ENCODE measurements around the gene ATXN2.
A peak's percentile ranks its signal among the peaks of the same experiment; 100 is the strongest.

The ATXN2 gene

GRCh38 chr12:111440631-111441030, 158.5 kb downstream of the ATXN2 start:
- Mint-ChIP-seq H3K27ac (no peak overlapping the region), H3K4me3 (no peak overlapping the region), H3K4me1 (ENCODE audit: low read depth) (peaks cover 63% of the 10 kb centered on the region), H3K36me3 (ENCODE audit: low read depth) (peaks cover 37% of the 10 kb centered on the region), H3K9me3 (no peaks in the 10 kb centered on the region), H3K27me3 (ENCODE audit: low read depth) (peaks cover 4% of the 10 kb centered on the region)

- H3K27ac Mint-ChIP-seq: peak overlapping the region; percentile 11
- H3K36me3 Mint-ChIP-seq (ENCODE audit: low read depth): peaks cover 38% of the 10 kb centered on the region
- H3K4me3 Mint-ChIP-seq: no peak overlapping the region
Observed at GRCh38 chr12:111440152-111440551, 159.0 kb downstream of the ATXN2 start.

DNA sequence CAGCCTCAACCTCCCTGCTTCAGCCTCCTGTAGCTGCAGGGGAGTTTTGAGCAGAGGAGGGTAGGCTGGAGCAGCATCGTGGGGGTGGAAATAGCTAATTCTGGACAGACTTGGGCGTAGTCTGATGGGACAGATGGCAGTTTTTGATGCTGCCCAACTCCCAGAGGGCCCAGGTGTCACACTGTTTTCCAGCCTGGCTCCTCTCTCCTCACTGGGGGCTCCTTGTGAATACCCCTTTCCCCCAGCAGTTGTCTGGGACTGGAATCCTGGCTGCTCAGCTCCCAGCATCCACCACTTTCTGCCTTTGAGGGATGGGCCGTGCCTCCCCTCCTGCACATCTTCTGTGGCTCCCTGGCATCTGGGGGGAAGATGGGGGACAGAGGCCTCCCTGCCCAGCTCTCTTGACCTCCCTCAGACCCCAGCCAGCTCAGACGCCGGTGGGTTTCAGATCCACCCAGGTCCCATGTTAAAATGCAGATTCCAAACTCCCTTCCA, 159.4 kb downstream of the ATXN2 start:
- Mint-ChIP-seq H3K4me3 (no peak overlapping the region), H3K4me1 (ENCODE audit: low read depth) (peaks cover 67% of the 10 kb centered on the region), H3K36me3 (ENCODE audit: low read depth) (peaks cover 34% of the 10 kb centered on the region), H3K27ac (peak overlapping the region; percentile 11), H3K9me3 (no peaks in the 10 kb centered on the region), H3K27me3 (ENCODE audit: low read depth) (peaks cover 4% of the 10 kb centered on the region)

More at GRCh38 chr12:111440152-111440551, 159.0 kb downstream of the ATXN2 start:
- H3K27me3 Mint-ChIP-seq (ENCODE audit: low read depth): peaks cover 4% of the 10 kb centered on the region
- no peaks in the 10 kb centered on the region for H3K9me3 Mint-ChIP-seq
- H3K4me1 Mint-ChIP-seq (ENCODE audit: low read depth): peaks cover 67% of the 10 kb centered on the region

DNA sequence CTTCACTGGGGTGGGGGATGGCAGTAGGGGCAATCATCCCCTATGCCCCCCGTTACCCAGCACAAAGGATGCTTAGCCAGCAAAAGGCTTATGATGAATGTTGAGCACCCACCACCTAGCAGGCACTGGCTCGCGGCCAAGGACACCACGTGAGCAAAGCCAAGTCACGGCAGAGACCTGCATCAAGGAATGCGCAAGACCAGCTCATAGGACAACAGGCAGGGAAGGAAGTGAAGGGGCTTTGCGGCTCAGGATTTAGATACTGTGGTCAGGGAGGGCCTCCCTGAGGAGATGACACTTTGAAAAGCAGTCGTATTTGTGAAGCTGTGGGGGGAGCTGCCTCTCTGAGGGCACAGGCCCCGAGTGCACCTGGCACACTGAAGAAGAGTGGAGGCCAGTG, 160.6 kb downstream of the ATXN2 start:
- H3K9me3 Mint-ChIP-seq: no peaks in the 10 kb centered on the region
- peaks cover 4% of the 10 kb centered on the region for H3K27me3 Mint-ChIP-seq (ENCODE audit: low read depth)
- peaks cover 38% of the 10 kb centered on the region for H3K36me3 Mint-ChIP-seq (ENCODE audit: low read depth)
- H3K4me3 Mint-ChIP-seq: no peak overlapping the region
- H3K4me1 Mint-ChIP-seq (ENCODE audit: low read depth): peaks cover 65% of the 10 kb centered on the region
- peak overlapping the region; percentile 81 for H3K27ac Mint-ChIP-seq

GRCh38 chr12:111437816-111438454, 161.2 kb downstream of the ATXN2 start:
- peaks cover 4% of the 10 kb centered on the region for H3K27me3 Mint-ChIP-seq (ENCODE audit: low read depth)
- H3K4me3 Mint-ChIP-seq: no peak overlapping the region
- H3K36me3 Mint-ChIP-seq (ENCODE audit: low read depth): peaks cover 36% of the 10 kb centered on the region
- H3K4me1 Mint-ChIP-seq (ENCODE audit: low read depth): peaks cover 64% of the 10 kb centered on the region
- H3K27ac Mint-ChIP-seq: peak overlapping the region; percentile 26
- H3K9me3 Mint-ChIP-seq: no peaks in the 10 kb centered on the region

DNA sequence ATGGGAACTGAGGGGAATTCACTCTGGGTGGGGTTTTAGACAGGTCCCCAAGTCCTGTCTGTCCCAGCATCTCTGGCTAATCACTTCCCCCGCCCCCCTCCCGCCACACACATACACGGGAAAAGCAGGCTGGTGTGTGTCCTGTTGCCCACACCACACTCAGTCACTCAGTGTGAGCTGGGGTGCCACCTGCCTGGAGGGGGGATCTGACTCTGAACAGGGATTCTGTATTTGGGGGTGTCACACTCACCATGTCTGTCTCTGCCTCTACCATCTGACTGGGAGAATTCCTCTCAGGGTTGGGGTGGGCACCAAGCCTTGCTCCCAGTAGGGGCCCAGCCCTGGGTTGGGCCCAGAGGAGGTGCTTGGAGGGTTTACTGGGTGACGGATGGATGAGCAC, 162.3 kb downstream of the ATXN2 start:
- Mint-ChIP-seq H3K4me3 (peak overlapping the region; percentile 18), H3K36me3 (ENCODE audit: low read depth) (peaks cover 36% of the 10 kb centered on the region), H3K9me3 (no peaks in the 10 kb centered on the region), H3K27ac (peak overlapping the region; percentile 57), H3K4me1 (ENCODE audit: low read depth) (peaks cover 70% of the 10 kb centered on the region), H3K27me3 (ENCODE audit: low read depth) (peaks cover 4% of the 10 kb centered on the region)

- Mint-ChIP-seq H3K9me3 (no peaks in the 10 kb centered on the region), H3K27me3 (ENCODE audit: low read depth) (peaks cover 4% of the 10 kb centered on the region), H3K27ac (peak overlapping the region; percentile 43), H3K4me1 (ENCODE audit: low read depth) (peaks cover 72% of the 10 kb centered on the region), H3K36me3 (ENCODE audit: low read depth) (peaks cover 35% of the 10 kb centered on the region), H3K4me3 (peak overlapping the region; percentile 18)
Observed at GRCh38 chr12:111436266-111436665, 162.8 kb downstream of the ATXN2 start.

DNA sequence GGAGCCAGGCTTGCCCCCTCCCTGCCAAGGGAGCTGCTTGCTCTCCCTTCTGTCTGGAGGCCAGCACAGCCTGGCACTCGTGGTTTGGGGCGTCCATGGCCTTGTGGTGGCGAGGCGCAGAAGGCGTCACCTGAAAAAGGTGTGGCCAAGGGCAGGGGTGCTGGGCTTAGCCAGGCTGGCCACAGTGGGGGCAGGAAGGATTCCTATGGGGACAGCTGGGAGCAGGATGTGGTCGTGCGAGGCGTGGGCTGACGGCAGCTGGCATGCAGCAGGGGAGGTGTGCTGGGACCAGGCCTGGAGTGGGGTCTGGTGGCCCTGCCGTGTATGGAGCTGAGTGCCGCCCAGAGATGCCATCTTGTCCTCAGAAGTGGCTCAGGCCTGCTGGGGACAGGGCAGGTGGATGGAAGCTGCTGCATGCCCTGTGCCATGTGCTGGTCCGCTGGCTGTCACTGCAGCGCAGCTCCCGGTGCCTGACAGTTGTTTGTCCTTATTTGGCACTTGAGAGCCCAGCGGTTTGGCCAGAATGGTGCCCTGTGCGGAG, 163.4 kb downstream of the ATXN2 start:
- Mint-ChIP-seq H3K4me3 (peak overlapping the region; percentile 74), H3K9me3 (no peaks in the 10 kb centered on the region), H3K36me3 (ENCODE audit: low read depth) (peaks cover 37% of the 10 kb centered on the region), H3K27ac (peak overlapping the region; percentile 97), H3K27me3 (ENCODE audit: low read depth) (peaks cover 4% of the 10 kb centered on the region), H3K4me1 (ENCODE audit: low read depth) (peaks cover 70% of the 10 kb centered on the region)

DNA sequence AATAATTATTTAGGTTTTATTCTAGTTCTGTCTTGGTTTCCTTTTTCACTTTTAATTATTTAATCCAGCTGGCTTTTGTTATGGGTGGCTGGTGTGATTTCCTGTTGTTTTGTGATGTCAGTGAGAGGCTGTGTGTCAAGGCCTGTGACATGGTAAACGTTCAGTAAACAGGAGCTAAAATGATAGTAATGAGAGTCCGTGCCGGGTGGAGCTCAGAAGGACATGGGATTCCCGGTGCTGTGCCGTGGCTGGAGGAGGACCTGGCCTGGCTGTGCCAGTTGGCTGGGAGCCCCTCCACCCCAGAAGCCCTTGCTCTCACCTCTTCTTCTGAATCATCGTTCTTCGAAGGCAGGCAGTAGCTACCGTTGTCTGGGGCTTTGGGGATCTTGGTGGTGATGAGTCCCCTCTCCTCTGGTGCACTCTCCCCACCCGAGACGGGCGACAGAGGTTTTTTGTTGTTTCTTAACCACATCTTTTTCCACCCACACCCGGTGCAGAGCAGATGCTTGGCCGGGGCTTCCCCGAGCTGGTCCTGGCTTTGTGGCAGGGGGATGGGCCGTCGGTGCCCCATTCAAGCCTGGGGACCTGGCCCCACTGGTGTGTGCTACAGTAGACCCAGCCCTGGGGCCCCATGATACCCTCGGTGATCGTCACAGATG, 164.3 kb downstream of the ATXN2 start:
- Mint-ChIP-seq H3K4me3 (peak overlapping the region; percentile 74), H3K9me3 (no peaks in the 10 kb centered on the region), H3K27ac (peak overlapping the region; percentile 97), H3K36me3 (ENCODE audit: low read depth) (peaks cover 31% of the 10 kb centered on the region), H3K27me3 (ENCODE audit: low read depth) (peaks cover 4% of the 10 kb centered on the region), H3K4me1 (ENCODE audit: low read depth) (peaks cover 72% of the 10 kb centered on the region)

GRCh38 chr12:111434049-111434448, 165.1 kb downstream of the ATXN2 start:
- Mint-ChIP-seq H3K36me3 (ENCODE audit: low read depth) (peaks cover 30% of the 10 kb centered on the region), H3K9me3 (no peaks in the 10 kb centered on the region), H3K4me1 (ENCODE audit: low read depth) (peaks cover 75% of the 10 kb centered on the region), H3K27me3 (ENCODE audit: low read depth) (peaks cover 4% of the 10 kb centered on the region), H3K27ac (peak overlapping the region; percentile 97), H3K4me3 (peak overlapping the region; percentile 74)

DNA sequence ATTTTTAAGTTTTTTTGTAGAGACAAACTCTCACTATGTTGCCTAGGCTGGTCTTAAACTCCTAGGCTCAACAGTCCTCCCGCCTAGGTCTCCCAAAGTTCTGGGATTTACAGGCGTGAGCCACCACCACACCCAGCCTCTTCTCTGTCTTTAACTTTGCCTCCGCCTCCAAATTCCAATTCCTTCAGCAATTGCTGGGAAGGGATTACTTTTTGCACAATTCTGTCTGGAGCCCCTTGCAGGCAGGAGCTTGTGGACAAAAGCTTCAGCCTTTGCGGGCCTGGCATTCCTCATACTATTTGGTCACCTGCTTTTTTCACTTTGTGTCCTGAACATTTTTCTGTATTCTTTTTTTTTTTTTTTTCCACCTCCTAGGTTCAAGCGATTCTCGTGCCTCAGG, 167.3 kb downstream of the ATXN2 start:
- Mint-ChIP-seq H3K4me3 (peak overlapping the region; percentile 75), H3K4me1 (ENCODE audit: low read depth) (peaks cover 75% of the 10 kb centered on the region), H3K27ac (peak overlapping the region; percentile 93), H3K27me3 (ENCODE audit: low read depth) (no peaks in the 10 kb centered on the region), H3K36me3 (ENCODE audit: low read depth) (peaks cover 21% of the 10 kb centered on the region), H3K9me3 (no peaks in the 10 kb centered on the region)

DNA sequence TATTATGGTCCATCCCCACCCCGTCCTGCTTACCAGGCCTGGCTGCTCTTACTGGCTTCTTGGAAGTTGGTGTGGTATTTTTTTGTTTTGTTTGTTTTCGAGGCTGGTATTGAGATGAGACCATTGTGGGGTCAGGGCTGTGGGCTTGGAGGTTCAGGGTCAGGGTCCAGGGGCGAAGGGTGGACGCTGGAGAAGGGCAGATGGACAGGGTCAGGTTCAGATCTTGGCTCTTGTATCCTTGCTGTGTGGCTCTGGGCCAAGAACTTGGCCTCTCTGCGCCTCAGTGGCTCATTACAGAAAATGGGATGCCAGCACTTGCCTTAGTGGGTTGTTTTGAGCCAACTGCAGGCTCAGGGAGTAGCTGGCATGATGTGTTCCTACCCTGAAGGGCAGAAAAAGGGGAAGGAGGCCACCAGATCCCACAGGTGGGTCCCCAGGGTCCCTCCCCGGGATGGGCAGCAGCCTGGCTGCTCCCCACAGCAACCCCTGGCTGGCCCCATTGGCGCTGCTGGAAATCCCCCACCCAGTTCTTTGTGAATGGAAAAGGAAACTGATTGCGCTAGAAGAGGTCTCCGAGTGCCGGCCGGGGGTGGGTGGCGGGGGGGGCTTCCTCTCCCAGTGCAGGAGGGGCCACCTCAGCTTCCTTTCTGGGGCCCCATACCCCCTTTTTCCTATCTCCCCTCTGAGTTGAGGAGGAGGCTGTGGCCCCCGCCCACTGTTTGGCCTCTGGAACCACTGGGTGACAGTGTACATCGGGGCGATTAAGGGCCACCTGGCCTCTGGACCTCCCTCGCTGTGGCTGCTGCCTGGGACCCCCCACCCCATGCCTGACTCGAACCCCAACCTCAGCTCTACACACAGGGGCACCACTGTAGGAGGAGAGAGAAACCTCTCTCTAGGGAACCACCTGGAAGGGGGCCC, 168.4 kb downstream of the ATXN2 start:
- Mint-ChIP-seq H3K27ac (peak overlapping the region; percentile 93), H3K36me3 (ENCODE audit: low read depth) (peaks cover 23% of the 10 kb centered on the region), H3K27me3 (ENCODE audit: low read depth) (no peaks in the 10 kb centered on the region), H3K4me1 (ENCODE audit: low read depth) (peaks cover 74% of the 10 kb centered on the region), H3K9me3 (no peaks in the 10 kb centered on the region), H3K4me3 (peak overlapping the region; percentile 75)

GRCh38 chr12:111429828-111430432, 169.2 kb downstream of the ATXN2 start:
- no peaks in the 10 kb centered on the region for H3K27me3 Mint-ChIP-seq (ENCODE audit: low read depth)
- H3K36me3 Mint-ChIP-seq (ENCODE audit: low read depth): peaks cover 22% of the 10 kb centered on the region
- H3K9me3 Mint-ChIP-seq: no peaks in the 10 kb centered on the region
- peak overlapping the region; percentile 72 for H3K4me3 Mint-ChIP-seq
- peak overlapping the region; percentile 93 for H3K27ac Mint-ChIP-seq
- H3K4me1 Mint-ChIP-seq (ENCODE audit: low read depth): peaks cover 73% of the 10 kb centered on the region

GRCh38 chr12:111428728-111429175, 170.4 kb downstream of the ATXN2 start:
- Mint-ChIP-seq H3K36me3 (ENCODE audit: low read depth) (peaks cover 17% of the 10 kb centered on the region), H3K4me3 (peak overlapping the region; percentile 64), H3K9me3 (no peaks in the 10 kb centered on the region), H3K27ac (peak overlapping the region; percentile 87), H3K27me3 (ENCODE audit: low read depth) (no peaks in the 10 kb centered on the region), H3K4me1 (ENCODE audit: low read depth) (peaks cover 68% of the 10 kb centered on the region)
